GM18867 (cell line): ENCODE measurements around the gene WNK3.
A peak's percentile ranks its signal among the peaks of the same experiment; 100 is the strongest.

Experiments
- ATAC-seq: cut with Tn5 transposase; IDR thresholded peaks from one replicate; pipeline ENCODE4 v1.9.1; 2021; ENCODE audit warnings: mild to moderate bottlenecking, moderate library complexity; ENCODE audit not compliant: unreplicated experiment

WNK3 gene

GRCh38 chrX:54246866-54247265, 111.0 kb downstream of the WNK3 start:
- no peak for ATAC-seq

GRCh38 chrX:54238588-54238987, 119.3 kb downstream of the WNK3 start:
- no peak for ATAC-seq

GRCh38 chrX:54237014-54237413, 120.8 kb downstream of the WNK3 start:
- ATAC-seq: no peak

- no peak for ATAC-seq
Measured at GRCh38 chrX:54230435-54231148, 127.3 kb downstream of the WNK3 start.

GRCh38 chrX:54223581-54223980, 134.3 kb downstream of the WNK3 start:
- no peak for ATAC-seq

- no peak for ATAC-seq
Measured at GRCh38 chrX:54213603-54214002, 144.2 kb downstream of the WNK3 start.

GRCh38 chrX:54208531-54208930, 149.3 kb downstream of the WNK3 start:
- no peak for ATAC-seq

- no peak for ATAC-seq
Measured at GRCh38 chrX:54198262-54198661, 159.6 kb downstream of the WNK3 start.

- ATAC-seq: no peak
Measured at GRCh38 chrX:54194982-54195588, 162.8 kb downstream of the WNK3 start.

- ATAC-seq: no peak
Measured at GRCh38 chrX:54193085-54193821, 164.6 kb downstream of the WNK3 start.

- no peak for ATAC-seq
Measured at GRCh38 chrX:54184474-54184873, 173.4 kb downstream of the WNK3 start.

GRCh38 chrX:54182864-54183613, 174.8 kb downstream of the WNK3 start, which contains the start of gene FAM120C:
Gene FAM120C, minus strand, starts transcription at chrX:54183254. Its CDS starts 56 bp downstream, at chrX:54183198.
- peak; percentile 38 for ATAC-seq

- ATAC-seq: peak; percentile 71
Measured at GRCh38 chrX:54182194-54182863, 175.5 kb downstream of the WNK3 start.

GRCh38 chrX:54181202-54181953, 176.5 kb downstream of the WNK3 start:
- ATAC-seq: no peak

- no peak for ATAC-seq
Measured at GRCh38 chrX:54180403-54180802, 177.4 kb downstream of the WNK3 start.

- ATAC-seq: no peak
Measured at GRCh38 chrX:54178100-54178940, 179.5 kb downstream of the WNK3 start.

- ATAC-seq: no peak
Measured at GRCh38 chrX:54177306-54177705, 180.5 kb downstream of the WNK3 start.

- ATAC-seq: no peak
Measured at GRCh38 chrX:54173791-54174190, 184.1 kb downstream of the WNK3 start.

- no peak for ATAC-seq
Measured at GRCh38 chrX:54172455-54172854, 185.4 kb downstream of the WNK3 start.
